HG03095 (cell line): ENCODE data around the gene CAMKK2.
"Not testable (repeated sequence)": the region's sequence is repeated elsewhere in the genome, so short reads cannot be mapped to it uniquely, and the experiment has no call there.

Experiments
- ATAC-seq: cut with Tn5 transposase; IDR thresholded peaks from one replicate; pipeline ENCODE4 v1.9.1; 2021; ENCODE audit warnings: moderate library complexity; ENCODE audit not compliant: unreplicated experiment

Gene CAMKK2

DNA sequence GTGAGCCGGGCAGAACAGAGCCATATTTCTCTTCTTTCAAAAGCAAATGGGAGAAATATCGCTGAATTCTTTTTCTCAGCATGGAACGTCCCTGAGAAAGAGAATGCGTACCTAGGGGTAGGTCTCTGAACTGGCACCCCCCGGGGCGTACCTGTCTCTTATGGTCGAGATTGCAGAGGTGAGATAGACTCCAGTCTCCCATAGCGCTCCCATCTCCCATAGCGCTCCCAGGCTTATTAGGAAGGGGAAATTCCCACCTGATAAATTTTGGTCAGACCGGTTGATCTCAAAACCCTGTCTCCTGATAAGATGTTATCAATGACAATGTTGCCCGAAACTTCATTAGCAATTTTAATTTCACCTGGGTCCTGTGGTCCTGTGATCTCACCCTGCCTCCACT lies 16.0 kb downstream of the CAMKK2 start:
- not testable (repeated sequence) for ATAC-seq

DNA sequence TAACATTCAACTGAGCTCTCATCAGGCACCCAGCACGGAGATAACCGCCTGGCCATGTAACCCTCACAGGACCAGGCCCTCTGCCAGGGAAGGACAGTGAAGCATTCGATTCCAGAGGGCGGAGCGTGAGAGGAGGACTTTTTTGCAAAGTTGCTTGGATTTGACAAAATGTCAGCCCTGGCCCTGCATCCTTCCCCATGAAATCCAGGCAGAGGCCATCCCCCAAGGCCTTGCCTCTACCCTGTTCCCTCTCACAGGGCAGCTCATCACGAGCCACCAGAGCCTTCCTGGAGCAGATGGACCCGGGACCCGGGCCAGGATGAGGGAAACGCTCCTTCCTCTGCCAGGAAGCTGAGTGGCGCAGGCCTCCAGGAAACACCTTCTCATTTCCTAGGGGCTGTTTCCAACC lies 17.0 kb downstream of the CAMKK2 start:
- ATAC-seq = no peak

- no peak for ATAC-seq
Measured at GRCh38 chr12:121279071-121279375, 17.5 kb downstream of the CAMKK2 start.

DNA sequence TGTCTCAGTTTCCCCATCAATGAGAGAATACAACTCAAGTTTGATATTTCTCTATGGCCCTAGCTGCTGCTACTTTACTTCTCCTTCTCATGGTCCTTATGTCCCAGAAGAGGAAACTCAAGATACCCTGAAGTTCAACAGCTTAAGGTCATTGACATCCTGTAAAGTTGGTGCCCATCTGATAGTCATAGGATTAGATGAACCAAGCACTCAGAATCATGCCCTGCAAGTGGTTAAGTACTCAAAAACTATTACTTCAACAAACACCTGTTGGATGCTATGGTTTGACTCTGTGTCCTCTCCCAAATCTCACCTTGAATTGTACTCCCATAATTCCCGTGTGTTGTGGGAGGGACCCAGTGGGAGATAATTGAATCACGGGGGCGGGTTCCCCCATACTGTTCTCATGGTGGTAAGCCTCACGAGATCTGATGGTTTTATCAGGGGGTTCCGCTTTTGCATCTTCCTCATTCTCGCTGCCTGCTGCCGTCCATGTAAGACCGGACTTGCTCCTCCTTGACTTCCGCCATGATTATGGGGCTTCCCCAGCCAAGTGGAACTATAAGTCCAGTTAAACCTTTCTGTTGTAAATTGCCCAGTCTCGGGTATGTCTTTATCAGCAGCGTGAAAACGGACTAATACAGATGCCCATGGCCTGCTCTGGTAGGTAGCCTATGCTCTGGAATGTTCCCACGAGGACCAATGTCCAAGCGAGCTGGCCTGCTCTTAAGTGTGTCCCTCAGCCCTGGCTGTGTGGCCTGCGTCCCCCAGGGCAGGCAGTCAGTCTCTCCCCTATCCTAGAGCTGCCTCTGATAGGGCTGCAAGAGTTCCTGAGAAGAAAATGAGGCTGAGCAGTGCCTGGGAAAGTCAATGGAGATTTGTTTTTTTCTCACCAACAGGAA lies 18.1 kb downstream of the CAMKK2 start:
- no peak for ATAC-seq

DNA sequence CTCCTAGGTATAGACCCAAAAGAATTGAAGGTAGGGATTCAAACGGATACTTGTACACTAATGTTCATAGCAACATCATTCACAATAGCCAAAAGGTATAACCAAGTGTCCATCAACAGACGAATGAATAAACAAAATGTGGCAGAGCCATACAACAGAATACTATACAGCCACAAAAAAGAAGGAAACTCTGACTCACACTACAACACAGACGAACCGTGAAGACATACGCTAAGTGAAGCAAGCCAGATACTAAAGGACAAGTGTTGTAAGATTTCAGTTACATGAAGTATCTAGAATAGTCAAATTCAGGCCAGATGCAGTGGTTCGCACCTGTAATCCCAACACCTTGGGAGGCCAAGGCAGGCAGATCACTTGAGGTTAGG lies 19.1 kb downstream of the CAMKK2 start:
- no peak for ATAC-seq

DNA sequence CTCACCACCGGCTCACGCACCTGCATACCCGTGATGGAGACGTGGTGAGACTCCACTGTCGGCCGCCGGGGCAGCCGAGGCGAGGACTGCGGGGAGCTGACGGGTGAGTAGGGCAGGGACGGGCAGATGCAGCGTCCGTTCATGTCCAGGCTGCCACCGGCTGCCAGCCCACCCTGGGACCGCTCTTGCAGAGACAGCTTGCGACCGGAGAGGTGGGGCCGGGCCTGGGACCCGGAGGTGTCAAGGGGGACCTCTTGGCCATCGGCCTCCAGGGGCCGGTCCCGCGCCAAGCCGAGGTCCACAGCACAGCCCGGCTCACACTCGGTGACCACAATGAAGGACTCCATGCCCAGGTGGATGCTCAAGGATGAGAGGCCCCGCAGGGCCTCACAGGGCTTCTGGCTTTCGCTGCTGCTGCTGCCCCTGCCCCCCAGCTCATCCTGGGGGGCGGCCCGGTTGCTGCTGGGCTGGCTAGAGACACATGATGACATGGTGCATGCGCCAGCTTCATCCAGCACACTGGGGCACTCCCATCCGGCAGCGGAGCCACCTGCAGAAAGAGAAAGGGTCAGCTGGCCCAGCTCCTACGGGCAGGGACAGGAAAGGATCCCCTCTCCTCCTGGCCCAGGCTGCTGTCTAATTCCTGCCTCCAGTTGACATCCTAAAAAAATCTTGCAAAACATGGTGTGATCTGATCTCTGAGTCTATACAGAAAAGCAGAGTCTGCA lies 22.3 kb downstream of the CAMKK2 start:
- ATAC-seq = no peak

- no peak for ATAC-seq
Measured at GRCh38 chr12:121273364-121273896, 23.1 kb downstream of the CAMKK2 start.

DNA sequence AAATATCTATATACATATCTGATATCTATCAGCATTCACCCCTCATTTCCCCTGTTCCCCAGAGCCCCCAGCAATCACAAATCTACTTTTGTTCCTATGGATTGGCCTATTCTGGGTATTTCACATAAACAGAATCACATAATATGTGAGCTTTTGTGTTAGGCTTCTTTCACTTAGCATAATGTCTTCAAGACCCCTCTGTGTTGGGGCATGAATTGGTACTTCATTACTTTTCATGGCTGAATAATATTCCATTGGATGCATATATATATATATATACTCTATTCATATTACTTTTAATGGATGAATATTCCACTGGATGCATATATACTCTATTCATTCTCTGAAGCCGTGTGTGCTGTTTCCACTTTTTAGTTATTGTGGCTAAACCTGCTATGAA lies 28.7 kb downstream of the CAMKK2 start:
- ATAC-seq = no peak

GRCh38 chr12:121264951-121265515 lies 31.5 kb downstream of the CAMKK2 start:
- ATAC-seq = no peak

GRCh38 chr12:121264135-121264534 lies 32.4 kb downstream of the CAMKK2 start:
- ATAC-seq = no peak

DNA sequence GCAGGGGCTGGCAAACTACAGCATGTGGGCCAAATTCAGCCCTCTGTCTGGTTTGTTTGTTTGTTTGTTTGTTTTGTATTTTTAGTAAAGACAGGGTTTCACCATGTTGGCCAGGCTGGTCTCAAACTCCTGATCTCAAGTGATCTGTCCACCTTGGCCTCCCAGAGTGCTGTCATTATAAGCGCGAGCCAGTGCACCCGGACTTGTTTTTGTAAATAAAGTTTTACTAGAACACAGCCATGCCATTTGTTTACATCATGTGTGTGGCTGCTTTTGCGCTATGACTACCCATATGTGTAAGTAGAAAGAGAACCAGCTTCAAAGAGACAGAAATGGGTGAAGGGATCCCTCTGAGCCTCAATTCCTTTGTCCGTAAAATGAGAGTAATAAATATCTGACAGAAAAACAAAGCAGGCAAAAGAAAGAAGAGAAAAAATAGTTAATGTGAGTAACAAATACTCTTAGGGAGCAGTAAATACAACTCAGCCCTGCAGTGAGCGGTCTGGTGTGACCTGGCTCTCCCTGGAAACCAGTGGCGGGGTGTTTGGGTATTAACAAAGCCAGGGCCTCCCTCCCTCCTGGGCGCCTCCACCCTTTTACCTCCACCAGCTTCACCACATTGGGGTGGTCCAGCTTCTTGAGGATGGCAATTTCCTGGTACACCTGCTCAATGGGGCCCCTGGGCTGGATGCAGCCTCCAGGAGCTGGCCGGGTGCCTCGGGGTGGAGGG lies 33.1 kb downstream of the CAMKK2 start:
- ATAC-seq = no peak

DNA sequence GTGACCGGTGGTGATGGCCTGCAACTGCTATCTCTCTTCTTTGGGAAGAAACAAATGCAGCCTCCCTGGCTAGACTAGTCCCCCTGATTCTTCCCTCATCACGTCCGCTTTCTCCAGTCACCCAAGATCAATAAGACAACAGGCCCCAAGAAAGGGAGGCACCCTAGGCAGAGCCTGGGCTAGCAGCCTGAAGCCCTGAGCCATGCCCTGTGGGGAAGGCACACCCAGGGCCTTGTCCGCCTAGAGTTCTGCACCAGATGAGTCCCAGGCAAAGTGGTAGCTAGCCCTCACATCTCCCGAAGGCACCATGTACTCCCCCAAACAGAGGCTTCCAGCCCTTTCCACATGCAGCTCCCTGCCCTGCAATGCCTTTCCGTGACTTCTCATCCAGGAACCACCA lies 35.1 kb downstream of the CAMKK2 start:
- no peak for ATAC-seq

DNA sequence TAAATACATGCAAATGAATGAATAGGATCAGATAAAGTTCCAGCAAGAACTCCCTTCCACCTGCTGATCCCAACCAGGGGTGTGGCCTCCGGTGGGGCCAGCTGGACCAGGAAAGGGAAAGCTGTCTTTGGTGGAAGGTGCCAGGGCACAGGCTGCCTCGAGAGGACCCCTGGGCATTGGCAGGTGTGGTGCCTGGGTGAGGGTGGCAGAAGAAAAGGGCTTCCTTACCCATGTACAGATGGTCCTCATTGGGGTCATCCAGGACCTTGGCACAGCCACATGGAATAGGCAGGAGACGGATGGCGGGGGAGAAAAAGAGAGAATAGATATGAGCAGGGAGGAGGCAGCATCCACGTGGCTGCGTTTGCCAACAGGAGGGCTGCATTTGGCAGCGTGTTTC lies 36.4 kb downstream of the CAMKK2 start:
- no peak for ATAC-seq

DNA sequence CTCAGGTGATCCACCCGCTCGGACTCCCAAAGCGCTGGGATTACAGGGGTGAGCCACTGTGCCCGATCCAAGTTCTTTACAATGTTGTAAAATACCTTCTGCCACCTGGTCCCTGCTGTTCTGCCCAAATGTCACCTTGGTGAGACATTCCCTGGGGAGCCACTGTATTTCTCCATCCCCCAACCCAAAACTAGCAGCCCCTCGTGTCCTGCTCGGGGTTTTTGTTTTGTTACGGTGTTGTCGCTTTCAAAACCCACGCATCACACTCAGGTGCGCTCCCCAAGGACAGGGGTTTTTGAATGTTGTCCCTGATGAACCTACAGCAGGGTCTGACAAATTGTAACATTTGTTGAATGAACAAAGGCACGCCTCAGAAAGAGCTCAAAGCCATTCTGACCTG lies 37.4 kb downstream of the CAMKK2 start:
- no peak for ATAC-seq

DNA sequence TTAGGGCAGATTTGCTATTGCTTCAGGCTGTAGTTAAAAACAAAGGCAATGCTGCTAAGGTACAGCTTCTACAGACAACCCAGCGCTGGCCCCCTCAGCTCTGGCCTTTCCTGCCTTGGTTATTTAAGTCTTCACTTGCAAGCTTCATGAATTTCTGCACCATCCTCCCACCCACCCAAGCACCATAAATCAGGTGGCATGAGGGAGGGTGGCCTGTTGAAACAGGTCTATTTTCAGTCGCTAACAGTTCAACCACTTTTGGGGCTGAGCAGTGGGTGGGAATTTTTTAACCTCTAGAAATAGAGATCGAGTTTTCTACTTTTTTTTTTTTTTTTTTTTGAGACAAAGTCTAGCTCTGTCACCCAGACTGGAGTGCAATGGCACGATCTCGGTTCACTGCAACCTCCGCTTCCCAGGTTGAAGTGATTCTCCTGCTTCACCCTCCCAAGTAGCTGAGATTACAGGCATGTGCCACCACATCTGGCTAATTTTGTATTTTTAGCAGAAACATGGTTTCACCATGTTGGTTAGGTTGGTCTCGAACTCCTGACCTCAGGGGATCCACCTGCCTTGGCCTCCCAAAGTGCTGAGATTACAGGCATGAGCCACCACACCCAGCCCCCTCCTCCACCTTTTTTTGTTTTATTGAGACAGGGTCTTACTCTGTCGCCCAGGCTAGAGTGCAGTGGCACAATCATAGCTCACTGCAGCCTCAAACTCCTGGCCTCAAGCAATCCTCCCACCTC lies 38.6 kb downstream of the CAMKK2 start:
- ATAC-seq = not testable (repeated sequence)

GRCh38 chr12:121255433-121255832 lies 41.1 kb downstream of the CAMKK2 start:
- ATAC-seq = no peak

DNA sequence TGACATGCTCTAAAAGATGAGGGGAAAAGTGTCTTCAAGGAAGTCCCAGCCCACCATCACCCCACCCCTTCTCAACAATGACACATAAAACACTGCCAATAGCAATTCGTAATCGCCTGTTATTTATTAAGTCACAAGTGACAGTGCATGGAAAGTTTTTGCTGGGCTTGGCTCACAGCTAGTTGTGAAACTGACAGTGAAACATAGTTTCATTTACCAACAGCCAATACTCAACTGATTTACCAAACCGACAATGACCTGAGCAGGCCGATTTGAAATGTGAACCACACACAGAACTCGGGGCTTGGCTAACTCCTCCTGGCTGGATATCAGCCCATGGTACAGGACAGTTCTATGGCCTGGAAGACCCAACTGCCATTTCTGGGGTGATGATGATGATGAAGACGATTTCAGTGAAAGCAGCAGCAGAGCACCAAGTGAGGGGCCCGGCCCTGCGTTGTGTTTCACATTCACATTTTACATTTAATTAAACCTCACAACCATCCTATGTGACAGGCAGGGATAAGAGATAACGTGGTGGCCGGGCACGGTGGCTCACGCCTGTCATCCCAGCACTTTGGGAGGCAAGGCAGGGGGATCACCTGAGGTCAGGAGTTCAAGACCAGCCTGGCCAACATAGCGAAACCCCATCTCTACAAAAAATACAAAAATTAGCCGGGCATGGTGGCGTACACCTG lies 42.7 kb downstream of the CAMKK2 start:
- no peak for ATAC-seq

- no peak for ATAC-seq
Measured at GRCh38 chr12:121252712-121253345, 43.7 kb downstream of the CAMKK2 start.

GRCh38 chr12:121251838-121252237 lies 44.7 kb downstream of the CAMKK2 start:
- ATAC-seq = no peak
